ENCODE data around the gene LMX1A.

LMX1A gene

DNA sequence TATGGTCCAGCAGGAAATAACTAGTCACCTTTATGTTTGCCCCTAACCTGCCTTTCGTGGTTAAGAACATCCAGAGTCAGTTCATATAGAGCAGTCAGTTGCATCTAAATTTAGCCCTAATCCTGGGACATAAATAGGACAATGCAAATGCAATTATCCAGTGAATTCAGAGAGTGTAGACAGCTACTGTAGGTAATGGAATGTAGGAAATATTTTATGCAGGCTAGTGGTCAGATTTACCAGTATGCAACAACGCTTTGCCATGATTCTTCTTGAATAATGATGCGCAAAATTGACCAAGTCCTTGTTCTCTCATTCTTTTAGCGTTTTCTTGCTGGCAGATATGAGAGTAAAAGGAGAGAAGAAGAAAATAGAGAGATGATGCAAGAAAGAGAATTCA, 165.4 kb downstream of the LMX1A start:
- TF ChIP-seq, protein P1, sequence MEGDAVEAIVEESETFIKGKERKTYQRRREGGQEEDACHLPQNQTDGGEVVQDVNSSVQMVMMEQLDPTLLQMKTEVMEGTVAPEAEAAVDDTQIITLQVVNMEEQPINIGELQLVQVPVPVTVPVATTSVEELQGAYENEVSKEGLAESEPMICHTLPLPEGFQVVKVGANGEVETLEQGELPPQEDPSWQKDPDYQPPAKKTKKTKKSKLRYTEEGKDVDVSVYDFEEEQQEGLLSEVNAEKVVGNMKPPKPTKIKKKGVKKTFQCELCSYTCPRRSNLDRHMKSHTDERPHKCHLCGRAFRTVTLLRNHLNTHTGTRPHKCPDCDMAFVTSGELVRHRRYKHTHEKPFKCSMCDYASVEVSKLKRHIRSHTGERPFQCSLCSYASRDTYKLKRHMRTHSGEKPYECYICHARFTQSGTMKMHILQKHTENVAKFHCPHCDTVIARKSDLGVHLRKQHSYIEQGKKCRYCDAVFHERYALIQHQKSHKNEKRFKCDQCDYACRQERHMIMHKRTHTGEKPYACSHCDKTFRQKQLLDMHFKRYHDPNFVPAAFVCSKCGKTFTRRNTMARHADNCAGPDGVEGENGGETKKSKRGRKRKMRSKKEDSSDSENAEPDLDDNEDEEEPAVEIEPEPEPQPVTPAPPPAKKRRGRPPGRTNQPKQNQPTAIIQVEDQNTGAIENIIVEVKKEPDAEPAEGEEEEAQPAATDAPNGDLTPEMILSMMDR (IDR thresholded peaks at IDR 0.05; ENCODE audit: insufficient read depth, low read depth, low read length, missing control alignments) = no peak
- DNase-seq (ENCODE audit: low read depth) = no peak
- no peak overlapping the region for H3K4me3 ChIP-seq (ENCODE audit: low read length)

DNA sequence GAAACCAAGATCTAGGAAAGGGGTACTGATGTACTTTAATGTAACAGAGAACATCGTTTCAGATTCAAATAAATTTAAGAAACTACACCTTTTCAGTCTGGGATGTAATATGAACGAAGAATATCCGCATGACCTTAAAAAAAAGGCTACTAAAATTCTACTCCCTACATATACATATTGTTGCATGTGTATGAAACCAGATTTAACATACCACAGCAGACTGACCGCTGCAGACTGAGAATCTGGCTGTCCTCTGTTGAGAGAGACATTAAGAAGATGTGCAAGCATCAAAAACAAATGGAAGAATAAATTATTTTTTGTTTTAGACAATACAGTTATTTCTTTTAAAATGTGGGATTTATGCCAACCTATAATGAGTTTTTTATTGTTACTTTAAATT, 166.6 kb downstream of the LMX1A start:
- no peak overlapping the region for H3K4me3 ChIP-seq (ENCODE audit: low read length)
- DNase-seq (ENCODE audit: low read depth) = no peak
- TF ChIP-seq, protein P1 (IDR thresholded peaks at IDR 0.05; ENCODE audit: insufficient read depth, low read depth, low read length, missing control alignments) = no peak

DNA sequence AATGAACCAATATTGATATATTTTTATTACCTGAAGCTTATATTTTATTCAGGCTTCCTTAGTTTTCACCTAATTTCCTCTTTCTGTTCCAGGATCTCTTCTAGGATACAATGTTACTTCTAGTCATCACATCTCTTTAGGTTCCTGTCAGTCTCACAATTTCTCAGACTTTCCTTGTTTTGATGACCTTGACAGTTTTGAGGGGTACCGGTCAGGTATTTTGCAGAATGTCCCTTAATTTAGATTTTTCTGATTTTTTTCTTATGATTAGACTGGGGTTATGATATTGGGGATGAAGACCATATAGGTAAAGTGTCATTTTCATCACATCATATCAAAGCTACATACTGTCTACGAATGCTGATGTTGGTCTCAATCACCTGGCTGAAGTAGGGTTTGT, 167.5 kb downstream of the LMX1A start:
- DNase-seq (ENCODE audit: low read depth) = no peak
- H3K4me3 ChIP-seq (ENCODE audit: low read length) = no peak overlapping the region
- TF ChIP-seq, protein P1 (IDR thresholded peaks at IDR 0.05; ENCODE audit: insufficient read depth, low read depth, low read length, missing control alignments) = no peak

DNA sequence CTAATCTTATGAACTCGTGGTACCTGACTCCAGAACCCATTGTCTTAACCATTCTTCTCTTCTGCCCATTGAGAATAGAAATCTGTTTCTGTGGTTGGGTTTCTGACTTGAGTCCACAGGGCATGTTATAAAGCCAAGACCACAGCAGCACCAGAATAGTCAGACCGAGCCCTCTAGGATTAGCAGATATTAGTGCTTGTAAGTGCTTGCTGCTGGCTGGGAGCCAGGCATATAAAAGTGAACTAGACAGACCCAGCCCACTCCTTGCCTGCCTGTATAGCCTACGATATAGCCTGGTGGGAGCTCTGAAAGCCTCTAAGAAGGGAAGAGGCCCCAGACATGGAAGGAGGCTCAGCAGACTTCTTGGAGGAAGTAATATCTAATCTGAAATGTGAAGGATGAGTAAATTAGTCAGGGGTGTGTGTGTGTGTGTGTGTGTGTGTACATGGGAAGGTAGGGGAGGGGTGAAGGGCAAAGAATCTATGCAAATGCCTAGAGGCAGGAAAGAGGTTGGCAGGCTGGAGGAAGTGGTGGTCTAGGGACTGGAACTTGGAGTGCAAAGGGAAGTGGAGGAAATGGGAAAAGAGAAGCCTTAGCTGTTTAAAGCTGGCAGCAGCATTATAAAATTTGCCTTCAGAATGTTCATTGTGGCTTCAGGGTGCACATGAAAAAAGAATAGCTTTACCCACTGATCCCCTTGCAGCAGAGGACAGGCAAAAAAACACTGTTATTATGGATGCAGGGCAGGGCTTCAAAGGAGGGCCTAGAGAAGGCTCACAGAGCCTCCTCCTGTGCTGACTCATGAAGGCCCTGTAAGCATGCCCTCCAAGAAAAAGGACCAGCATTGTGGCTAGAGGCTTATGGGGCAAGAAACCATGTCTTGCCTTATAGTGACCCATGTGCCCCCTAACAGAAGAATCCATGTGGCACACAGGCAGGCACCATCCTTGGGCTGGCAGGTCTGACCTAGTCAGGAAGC, 169.2 kb downstream of the LMX1A start:
- no peak for DNase-seq (ENCODE audit: low read depth)
- TF ChIP-seq, protein P1 (IDR thresholded peaks at IDR 0.05; ENCODE audit: insufficient read depth, low read depth, low read length, missing control alignments) = no peak
- H3K4me3 ChIP-seq (ENCODE audit: low read length) = no peak overlapping the region

DNA sequence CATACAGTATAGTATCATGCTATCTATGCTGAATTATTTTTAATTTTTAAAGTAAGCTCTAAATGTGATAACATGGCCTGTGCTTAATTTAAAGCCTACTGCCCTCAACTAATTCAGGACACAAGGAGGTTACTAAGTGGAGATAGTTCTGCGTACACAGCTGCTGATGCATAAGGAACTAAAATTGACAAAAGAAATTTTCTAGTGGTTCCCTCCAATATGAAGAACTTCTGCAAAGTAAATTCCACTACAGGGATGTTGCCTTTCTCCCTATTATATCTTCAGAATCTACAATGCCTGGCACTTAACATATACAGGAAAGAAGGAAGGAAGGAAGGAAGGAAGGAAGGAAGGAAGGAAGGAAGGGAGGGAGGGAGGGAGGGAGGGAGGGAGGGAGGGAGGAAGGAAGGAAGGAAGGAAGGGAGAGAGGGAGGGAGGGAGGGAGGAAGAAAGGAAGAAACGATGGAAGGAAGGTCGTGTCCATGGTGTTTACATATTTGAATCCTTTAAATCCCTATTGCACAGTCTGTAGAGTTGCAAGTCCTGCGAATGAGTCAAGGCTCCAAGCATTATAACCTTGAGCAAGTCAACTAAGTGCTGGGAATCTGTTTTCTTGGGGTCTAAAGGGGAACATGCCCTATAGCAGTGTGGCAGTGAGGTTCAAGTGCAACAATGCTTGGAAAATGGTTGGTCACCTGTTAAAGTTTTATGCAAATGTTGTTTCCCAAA, 171.2 kb downstream of the LMX1A start:
- no peak overlapping the region for H3K4me3 ChIP-seq (ENCODE audit: low read length)
- no peak for DNase-seq (ENCODE audit: low read depth)
- TF ChIP-seq, protein P1 (IDR thresholded peaks at IDR 0.05; ENCODE audit: insufficient read depth, low read depth, low read length, missing control alignments) = no peak

DNA sequence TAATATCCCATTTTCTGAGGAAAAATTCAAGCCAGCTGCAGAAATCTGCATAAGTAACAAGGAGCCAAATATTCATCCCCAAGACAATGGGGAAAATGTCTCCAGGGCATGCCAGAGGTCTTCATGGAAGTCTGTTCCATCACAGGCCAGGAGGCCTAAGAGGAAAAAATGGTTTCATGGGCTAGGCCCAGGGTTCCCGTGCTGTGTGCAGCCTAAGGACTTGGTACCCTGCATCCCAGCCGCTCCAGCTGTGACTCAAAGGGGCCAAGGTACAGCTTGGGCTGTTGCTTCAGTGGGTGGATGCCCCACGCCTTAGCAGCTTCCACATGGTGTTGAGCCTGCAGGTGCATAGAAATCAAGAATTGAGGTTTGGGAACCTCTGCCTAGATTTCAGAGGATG, 173.5 kb downstream of the LMX1A start:
- no peak for DNase-seq (ENCODE audit: low read depth)
- no peak overlapping the region for H3K4me3 ChIP-seq (ENCODE audit: low read length)
- TF ChIP-seq, protein P1 (IDR thresholded peaks at IDR 0.05; ENCODE audit: insufficient read depth, low read depth, low read length, missing control alignments) = no peak
